ENCODE data around the gene USP40.

Gene USP40

DNA sequence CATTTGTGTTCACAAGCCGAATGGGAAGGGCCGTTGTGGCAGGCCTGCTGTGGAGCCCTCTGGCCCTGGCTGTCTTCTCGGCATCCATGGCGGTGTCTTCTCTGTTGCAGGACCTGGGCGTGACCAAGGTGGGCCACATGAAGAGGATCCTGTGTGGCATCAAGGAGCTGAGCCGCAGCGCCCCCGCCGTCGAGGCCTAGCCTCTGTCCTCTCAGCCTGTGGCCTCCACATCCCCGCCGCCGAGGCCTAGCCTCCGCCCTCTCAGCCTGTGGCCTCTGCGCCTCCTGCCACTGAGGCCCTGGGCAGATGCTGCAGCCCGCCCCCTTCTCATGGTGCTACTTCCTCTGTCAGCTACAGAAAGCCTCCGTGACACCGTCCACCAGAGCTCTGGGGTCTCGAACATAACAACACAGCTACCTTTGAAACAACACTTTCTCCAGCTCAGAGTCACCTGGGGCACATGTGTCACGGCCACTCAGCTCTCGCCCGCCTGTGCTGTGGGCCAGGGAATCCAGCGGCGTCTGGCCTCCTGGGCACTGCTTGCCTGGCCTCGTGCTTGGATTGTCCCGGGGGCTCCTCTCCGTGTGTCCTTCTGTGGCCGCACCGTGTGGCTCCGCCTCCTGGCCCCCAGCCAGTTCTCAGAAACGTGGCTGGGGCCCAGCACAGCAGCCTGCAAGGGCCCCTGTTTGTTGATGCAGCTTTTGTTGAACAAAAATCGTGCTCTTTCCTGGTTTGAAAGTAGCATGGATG lies 97.1 kb downstream of the USP40 start:
- Histone ChIP-seq H3K27ac (peak overlapping the region; percentile 60 to 88), H3K4me3 (peak overlapping the region; percentile 37)
- TF ChIP-seq CTCF (IDR thresholded peaks at IDR 0.05) = no peak
- DNase-seq (ENCODE audit: low spot score) = no peak

DNA sequence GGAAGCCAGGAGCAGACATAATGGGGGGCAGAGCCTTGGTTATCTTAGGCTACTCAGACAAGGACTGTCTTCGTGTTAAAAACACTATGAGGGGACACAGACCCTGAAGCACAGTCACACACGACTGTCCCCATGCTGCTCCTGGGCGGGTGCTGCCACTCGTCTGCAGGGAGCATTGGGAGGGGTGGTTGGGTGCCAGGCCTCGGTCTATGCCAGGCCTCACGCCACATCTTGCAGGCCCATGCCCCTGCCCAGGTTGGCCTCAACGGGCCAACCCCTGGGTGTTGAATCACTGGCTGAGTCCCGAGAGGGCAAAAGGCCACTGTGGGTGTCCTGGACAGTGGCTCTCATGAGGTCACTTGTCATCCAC lies 97.9 kb downstream of the USP40 start:
- no peak overlapping the region for H3K4me3 ChIP-seq
- no peak for DNase-seq (ENCODE audit: low spot score)
- TF ChIP-seq CTCF (IDR thresholded peaks at IDR 0.05) = no peak
- H3K27ac ChIP-seq = peak overlapping the region; percentile 60 to 88

- no peak for DNase-seq (ENCODE audit: low spot score)
- H3K27ac ChIP-seq = peak overlapping the region in 1 of 2 donors; percentile 88
- TF ChIP-seq CTCF (IDR thresholded peaks at IDR 0.05) = no peak
- no peak overlapping the region for H3K4me3 ChIP-seq
These were observed 98.4 kb downstream of the USP40 start for GRCh38 chr2:233468047-233468740.

- DNase-seq (ENCODE audit: low spot score) = no peak
- no peak overlapping the region for H3K4me3 ChIP-seq
- no peak for TF ChIP-seq CTCF (IDR thresholded peaks at IDR 0.05)
- no peak overlapping the region for H3K27ac ChIP-seq
These were observed 99.5 kb downstream of the USP40 start for GRCh38 chr2:233466991-233467603.

DNA sequence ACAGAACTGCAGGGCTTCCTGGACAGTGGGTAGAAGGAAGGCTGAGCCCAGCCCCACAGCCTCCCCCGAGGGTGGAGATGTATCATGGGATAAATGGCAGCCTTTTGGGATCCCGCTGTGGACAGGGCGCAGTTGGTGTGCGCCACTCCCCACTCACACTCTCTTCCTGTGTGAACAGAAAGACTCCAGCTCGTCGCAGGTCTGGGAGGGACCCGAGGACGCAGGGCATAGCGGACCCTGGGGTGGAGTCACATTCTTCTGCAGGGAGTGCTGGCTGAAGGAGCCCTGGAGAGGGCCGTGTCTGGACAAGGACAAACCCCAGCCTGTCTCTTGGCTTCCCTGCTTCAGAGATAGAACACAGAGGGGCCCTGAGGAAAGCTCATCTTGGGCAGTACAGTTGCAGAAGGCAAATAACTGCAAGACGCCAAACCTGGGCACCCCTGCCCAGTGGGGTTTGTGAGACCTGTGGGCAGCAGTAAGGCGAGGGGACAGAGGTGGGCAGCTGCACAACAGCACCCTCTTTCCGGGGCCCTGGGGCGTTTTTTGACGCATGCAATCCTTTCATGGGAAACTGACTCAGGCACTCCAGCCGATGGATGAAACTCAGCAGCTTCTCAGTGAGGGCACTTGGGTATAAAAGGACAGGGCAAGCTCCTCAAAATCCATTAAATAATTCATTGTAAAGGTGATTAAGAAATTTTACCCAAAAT lies 101.9 kb downstream of the USP40 start:
- DNase-seq (ENCODE audit: low spot score) = no peak
- Histone ChIP-seq H3K4me3 (no peak overlapping the region), H3K27ac (no peak overlapping the region)
- TF ChIP-seq CTCF (IDR thresholded peaks at IDR 0.05) = no peak

DNA sequence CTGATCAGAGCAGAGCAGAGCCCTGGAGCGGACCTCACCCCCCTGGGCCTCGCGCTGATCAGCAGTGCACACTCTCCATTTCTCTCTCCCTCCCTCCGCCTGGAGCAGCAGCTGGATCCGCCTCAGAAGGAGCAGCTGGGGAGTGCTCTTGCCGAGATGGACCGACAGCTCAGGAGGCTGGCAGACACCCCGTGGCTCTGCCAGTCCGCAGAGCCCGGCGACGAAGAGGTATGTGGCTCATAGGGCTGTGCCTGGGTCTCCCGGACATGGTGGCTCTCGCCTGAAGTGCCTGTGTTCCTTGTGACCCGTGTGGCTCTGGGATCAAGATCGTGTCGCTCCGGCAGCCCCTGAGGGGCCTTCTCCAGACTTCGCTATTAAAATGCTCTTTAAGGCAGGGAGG lies 102.5 kb downstream of the USP40 start:
- TF ChIP-seq CTCF (IDR thresholded peaks at IDR 0.05) = no peak
- no peak for DNase-seq (ENCODE audit: low spot score)
- H3K4me3 ChIP-seq = no peak overlapping the region
- no peak overlapping the region for H3K27ac ChIP-seq

All from coronary artery (tissue), 2 donors.